Endometrium (tissue), 2 donors: ENCODE data around the gene RPL19.
"Not testable (repeated sequence)": the region's sequence is repeated elsewhere in the genome, so short reads cannot be mapped to it uniquely, and the experiment has no call there.

Experiments used
- FAIRE-seq: peaks from 2 replicates; lab custom pipeline; 2012; peaks lifted over from hg19 to GRCh38; lab: Jason Lieb, UNC
- donor health status: control.
- donor health status: control.

The RPL19 gene

DNA sequence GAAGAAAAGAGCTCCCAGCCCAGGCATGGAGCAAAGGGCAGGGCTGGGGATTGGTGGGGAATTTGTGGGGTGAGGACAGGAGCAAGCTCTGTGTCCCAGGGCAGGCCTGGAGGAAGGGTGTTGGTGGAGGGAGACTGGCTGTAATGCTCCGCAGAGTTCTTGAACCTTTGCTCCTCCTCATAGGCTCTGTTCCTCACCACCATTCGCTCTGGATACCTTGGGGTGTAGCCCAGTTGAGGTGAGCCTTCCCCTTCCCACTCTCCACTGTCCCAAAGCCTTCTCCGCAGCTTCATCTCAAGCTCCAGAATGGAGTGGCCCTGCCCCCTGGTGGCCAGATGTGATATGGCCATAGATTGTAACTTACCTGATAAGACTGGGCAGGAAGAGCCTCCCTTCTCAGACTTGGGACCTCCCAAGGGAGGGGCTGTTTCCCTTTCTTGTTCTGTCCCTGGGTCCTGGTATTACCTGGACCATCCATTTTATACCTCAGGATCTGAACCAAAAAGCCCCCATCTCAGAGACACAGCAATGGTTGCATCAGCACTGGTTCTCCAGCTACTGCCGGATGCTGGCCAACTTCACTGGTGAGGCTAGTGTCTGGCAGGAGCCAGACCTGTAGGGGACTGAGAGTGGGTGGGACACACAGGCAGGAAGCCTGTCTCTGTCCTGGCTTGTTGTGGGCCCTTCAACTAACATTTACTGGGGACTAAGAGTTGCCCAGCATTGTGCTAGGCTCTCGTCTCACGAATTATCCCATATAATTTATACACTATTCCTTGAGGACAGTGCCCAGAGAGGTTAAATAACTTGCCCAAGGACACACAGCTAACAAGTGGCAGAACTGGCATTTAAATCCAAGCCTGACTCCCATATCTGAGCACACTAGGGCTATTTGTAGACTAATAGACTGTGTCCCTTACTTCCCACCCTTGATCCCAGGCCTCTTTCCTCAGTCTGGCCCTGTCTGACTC lies 44.8 kb downstream of the RPL19 start:
- FAIRE-seq, result no peak

- FAIRE-seq, result no peak
Measured at GRCh38 chr17:39246274-39246673, 46.2 kb downstream of the RPL19 start.

DNA sequence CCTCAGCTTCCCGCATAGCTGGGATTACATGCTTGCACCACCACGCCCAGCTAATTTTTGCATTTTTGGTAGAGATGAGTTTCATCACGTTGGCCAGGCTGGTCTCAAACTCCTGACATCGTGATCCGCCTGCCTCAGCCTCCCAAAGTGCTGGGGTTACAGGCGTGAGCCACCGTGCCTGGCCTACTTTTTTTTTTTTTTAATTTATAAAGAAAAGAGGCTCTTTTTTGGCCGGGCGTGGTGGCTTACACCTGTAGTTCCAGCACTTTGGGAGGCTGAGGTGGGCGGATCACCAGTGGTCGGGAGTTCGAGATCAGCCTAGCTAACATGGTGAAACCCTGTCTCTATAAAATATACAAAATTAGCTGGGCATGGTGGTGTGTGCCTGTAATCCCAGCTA lies 50.0 kb downstream of the RPL19 start:
- not testable (repeated sequence) for FAIRE-seq

- no peak for FAIRE-seq
Measured at GRCh38 chr17:39251997-39252396, 51.9 kb downstream of the RPL19 start.

DNA sequence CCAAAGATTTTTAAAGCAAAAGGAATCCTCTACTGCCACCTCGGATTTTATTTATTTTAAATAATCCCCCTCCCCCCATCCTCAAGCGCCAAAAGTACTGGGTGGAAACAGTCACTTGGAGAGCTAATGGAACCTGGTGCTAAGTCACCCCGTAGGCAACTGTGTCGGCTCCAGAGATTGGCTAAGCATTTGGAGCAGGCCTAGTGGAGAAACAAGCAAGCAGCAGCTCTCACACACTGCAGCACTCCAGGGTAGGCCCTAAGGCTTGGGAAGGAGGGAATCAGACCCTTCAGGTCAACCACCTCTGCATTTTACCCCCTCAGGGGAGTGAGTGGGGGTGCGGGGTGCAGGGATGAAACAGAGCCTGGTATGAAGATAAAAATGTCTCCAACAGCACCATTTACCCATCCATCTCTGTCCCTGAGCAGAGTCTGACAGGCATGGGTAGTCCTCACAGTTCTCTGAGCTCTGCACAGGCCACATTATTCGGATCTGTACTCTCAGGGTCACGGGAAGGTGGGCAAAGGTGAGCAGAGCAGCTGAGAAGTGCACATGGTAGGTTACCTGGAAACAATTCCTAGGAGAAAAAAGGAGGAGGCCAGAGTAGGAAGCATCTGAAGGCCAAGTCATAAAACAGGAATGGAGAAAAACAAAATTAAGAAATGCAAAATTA lies 52.8 kb downstream of the RPL19 start:
- no peak for FAIRE-seq
